Gastroesophageal sphincter (tissue), 4 donors: ENCODE data around the gene CAMK1G. TPM values are rescaled to one million over a fixed set of nuclear protein-coding genes. Genes with fewer than 3 reads are reported as not detected.

Experiments
- ATAC-seq: fragments of 150-250 bp; one replicate; pipeline ENCODE4 v1.9.1; 2016; ENCODE audit warnings: mild to moderate bottlenecking, moderate library complexity
- H3K27ac ChIP-seq, 4 donors: fragments of 200-600 bp; sonication (generic) in 3 of 4; 1 replicate in 3 of 4; 2 replicates in 1 of 4; pipeline ENCODE4 v1.5.1; 2016 to 2019
- H3K27me3 ChIP-seq: fragments of 200-600 bp; sonication (generic); one replicate; pipeline ENCODE4 v1.5.1; 2019
- H3K36me3 ChIP-seq, 2 donors: fragments of 200-600 bp; sonication (generic); one replicate each; pipeline ENCODE4 v1.5.1; 2019; ENCODE audit warnings: control low read depth in 1 of 2
- H3K4me1 ChIP-seq, 3 donors: fragments of 200-600 bp; sonication (generic); 1 replicate in 2 of 3; 2 replicates in 1 of 3; pipeline ENCODE4 v1.5.1; 2016 to 2019; ENCODE audit warnings: control low read depth in 2 of 3
- H3K4me3 ChIP-seq, 2 donors: fragments of 200-600 bp; sonication (generic); one replicate each; pipeline ENCODE4 v1.5.1; 2019; ENCODE audit warnings: mild to moderate bottlenecking in 1 of 2, moderate library complexity in 1 of 2
- H3K9me3 ChIP-seq, 3 donors: fragments of 200-600 bp; sonication (generic); one replicate each; pipeline ENCODE4 v1.5.1; 2017 to 2019; ENCODE audit warnings: control low read depth in 2 of 3
- CTCF ChIP-seq, 4 experiments: fragments of 200-600 bp in 2 of 4; fragments of 450-650 bp in 2 of 4; sonication (generic) in 1 of 4; IDR thresholded peaks; one replicate each; pipeline ENCODE4 v1.5.1; 2017 to 2019; ENCODE audit warnings: antibody characterized with exemption in 4 of 4, mild to moderate bottlenecking in 2 of 4, moderate library complexity in 2 of 4
- EP300 ChIP-seq: sonication (generic); formaldehyde crosslinking; IDR thresholded peaks from one replicate; pipeline ENCODE4 v1.6.1; 2017; ENCODE audit warnings: antibody characterized with exemption, mild to moderate bottlenecking
- POLR2A ChIP-seq, 2 donors: fragments of 450-650 bp; IDR thresholded peaks; one replicate each; pipeline ENCODE4 v1.6.1; 2017; ENCODE audit warnings: antibody characterized with exemption in 2 of 2, mild to moderate bottlenecking in 2 of 2, moderate library complexity in 1 of 2
- POLR2AphosphoS5 ChIP-seq: sonication (generic); formaldehyde crosslinking; IDR thresholded peaks from one replicate; pipeline ENCODE4 v1.6.1; 2017; ENCODE audit warnings: antibody characterized with exemption
- WGBS, 2 donors: methylation state at CpG; one replicate each; pipeline ENCODE4 v1.1.5; 2018; ENCODE audit warnings: low coverage in 1 of 2; 5-methylcytosine and 5-hydroxymethylcytosine counted together
- total RNA-seq, 4 donors: library from RNA; depleted of rRNA; stranded (reverse); fragments of >200 nt; gene quantifications; one replicate each; pipeline ENCODE4 v1.1.0, GENCODE V29; 2016

The CAMK1G gene
- total RNA-seq, 4 donors from 2014 or later, result 0.19 to 6.8 (median 0.84) TPM

GRCh38 chr1:209657140-209657879, 73.8 kb downstream of the CAMK1G start:
- peaks cover 0 to 15% (median 0%) of the 10 kb centered on the region in 3 donors for H3K4me1 ChIP-seq
- no peak for ATAC-seq
- no peaks in the 10 kb centered on the region for H3K27me3 ChIP-seq
- no peak overlapping the region for H3K27ac ChIP-seq
- 93% methylated on average over 4 of the region's 9 CpGs; no CpG with 5 or more reads in 1 of the 2 donors for WGBS, 2 donors
- H3K36me3 ChIP-seq, result no peaks in the 10 kb centered on the region
- H3K9me3 ChIP-seq, result no peaks in the 10 kb centered on the region
- H3K4me3 ChIP-seq, result no peak overlapping the region
- no peak for TF ChIP-seq EP300

GRCh38 chr1:209657918-209658317, 74.4 kb downstream of the CAMK1G start:
- Histone ChIP-seq H3K4me3 (no peak overlapping the region), H3K9me3 (no peaks in the 10 kb centered on the region), H3K36me3 (no peaks in the 10 kb centered on the region), H3K27ac (no peak overlapping the region), H3K4me1 (peaks cover 0 to 9% (median 0%) of the 10 kb centered on the region in 3 donors), H3K27me3 (no peaks in the 10 kb centered on the region)
- TF ChIP-seq CTCF (IDR thresholded peaks at IDR 0.05), result no peak
- no peak for TF ChIP-seq EP300
- TF ChIP-seq POLR2AphosphoS5, result no peak
- TF ChIP-seq POLR2A (IDR thresholded peaks at IDR 0.05), result no peak
- ATAC-seq, result no peak
- 88 to 98% methylated on average over 3 to 5 of the region's 5 CpGs for WGBS, 2 donors

- Histone ChIP-seq H3K36me3 (no peaks in the 10 kb centered on the region), H3K9me3 (no peaks in the 10 kb centered on the region), H3K27me3 (no peaks in the 10 kb centered on the region), H3K27ac (no peak overlapping the region), H3K4me1 (no peaks in the 10 kb centered on the region), H3K4me3 (no peak overlapping the region)
- 50 to 56% methylated on average over 5 of the region's 5 CpGs for WGBS, 2 donors
- no peak for TF ChIP-seq POLR2AphosphoS5
- TF ChIP-seq POLR2A (IDR thresholded peaks at IDR 0.05), result no peak
- no peak for TF ChIP-seq EP300
- TF ChIP-seq CTCF (IDR thresholded peaks at IDR 0.05), result no peak
- no peak for ATAC-seq
Observed at GRCh38 chr1:209659909-209660308, 76.4 kb downstream of the CAMK1G start.

DNA sequence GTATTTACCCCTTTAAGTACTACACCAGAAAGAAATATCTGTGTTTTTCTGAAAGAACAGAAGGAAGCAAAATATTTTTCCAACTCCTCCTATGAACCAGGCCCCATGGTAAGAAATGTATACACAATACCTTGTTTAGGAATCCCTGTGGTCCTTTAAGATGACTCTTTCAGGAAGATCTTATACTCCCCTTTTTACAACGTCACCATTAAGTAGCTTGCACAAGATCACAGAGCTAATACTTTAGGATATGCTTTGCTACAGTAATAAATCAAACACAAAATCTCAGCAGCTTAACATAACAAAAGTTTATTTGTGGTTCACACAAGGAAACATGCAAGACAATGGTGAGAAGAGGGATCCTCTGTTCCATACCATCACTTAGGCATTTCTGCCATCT, 77.6 kb downstream of the CAMK1G start:
- 25 to 63% methylated on average over 1 of the region's 1 CpG for WGBS, 2 donors

GRCh38 chr1:209662879-209663327, 79.4 kb downstream of the CAMK1G start:
- Histone ChIP-seq H3K27ac (no peak overlapping the region), H3K4me3 (no peak overlapping the region), H3K27me3 (no peaks in the 10 kb centered on the region), H3K4me1 (no peaks in the 10 kb centered on the region), H3K9me3 (no peaks in the 10 kb centered on the region), H3K36me3 (no peaks in the 10 kb centered on the region)
- no peak for ATAC-seq
- 90 to 97% methylated on average over 3 of the region's 3 CpGs for WGBS, 2 donors
- TF ChIP-seq EP300 (no peak), CTCF (IDR thresholded peaks at IDR 0.05) (no peak), POLR2A (IDR thresholded peaks at IDR 0.05) (no peak), POLR2AphosphoS5 (no peak)

More for the DNA sequence above, 77.6 kb downstream of the CAMK1G start:
- Histone ChIP-seq H3K9me3 (no peaks in the 10 kb centered on the region), H3K4me3 (no peak overlapping the region), H3K4me1 (no peaks in the 10 kb centered on the region), H3K36me3 (no peaks in the 10 kb centered on the region), H3K27ac (no peak overlapping the region), H3K27me3 (no peaks in the 10 kb centered on the region)
- no peak for ATAC-seq
- TF ChIP-seq CTCF (IDR thresholded peaks at IDR 0.05) (no peak), EP300 (no peak), POLR2A (IDR thresholded peaks at IDR 0.05) (no peak), POLR2AphosphoS5 (no peak)

Other genes with a start within 250 kb of the CAMK1G start
- 10 to 100 TPM in 1 of 4 donors, under 1 TPM in 3; 0.13 to 11.6 (median 0.35) TPM for gene LAMB3, start 68.7 kb downstream of the CAMK1G start, total RNA-seq
- gene G0S2, start 91.7 kb downstream of the CAMK1G start, total RNA-seq, result 10 to 100 TPM in 2 of 4 donors, 1 to 10 TPM in 2; 6.0 to 95.2 (median 11.0) TPM
- 10 to 100 TPM in 2 of 4 donors, 1 to 10 TPM in 2; 5.0 to 17.8 (median 8.9) TPM for gene HSD11B1, start 121.1 kb downstream of the CAMK1G start, total RNA-seq
- 1 to 10 TPM in 3 of 4 donors, under 1 TPM in 1; 0.77 to 5.7 (median 3.5) TPM for gene TRAF3IP3, start 172.3 kb downstream of the CAMK1G start, total RNA-seq
- 1 to 10 TPM in 1 of 4 donors, under 1 TPM in 3; 0.64 to 1.3 (median 0.87) TPM for gene C1orf74, start 200.8 kb downstream of the CAMK1G start, total RNA-seq
- 1 to 10 TPM; 1.2 to 6.8 (median 2.8) TPM for gene IRF6, start 222.4 kb downstream of the CAMK1G start, total RNA-seq
- gene UTP25, start 244.3 kb downstream of the CAMK1G start, total RNA-seq, result 1 to 10 TPM; 4.5 to 8.7 (median 8.0) TPM